ENCODE results near the gene RPRD2.

The RPRD2 gene

GRCh38 chr1:150422541-150422940, 58.6 kb downstream of the RPRD2 start:
- Histone ChIP-seq H3K27me3 (ENCODE audit: insufficient read depth, insufficient read length) (no peaks in the 10 kb centered on the region), H3K4me3 (ENCODE audit: insufficient read length, low read depth) (no peak overlapping the region), H3K9me3 (ENCODE audit: insufficient read depth, low read length) (no peaks in the 10 kb centered on the region), H3K36me3 (ENCODE audit: insufficient read depth, insufficient read length, low read length) (peaks cover 43% of the 10 kb centered on the region), H3K9ac (ENCODE audit: insufficient read length, low read depth) (no peak overlapping the region), H3K4me1 (ENCODE audit: insufficient read depth, insufficient read length) (no peaks in the 10 kb centered on the region)
- no peak for DNase-seq (ENCODE audit: low read depth, low spot score)
- TF ChIP-seq ZNF274 (IDR thresholded peaks at IDR 0.05; ENCODE audit: low read depth, low read length) (no peak), SUZ12 (IDR thresholded peaks at IDR 0.05; ENCODE audit: extremely low read depth, insufficient read depth, insufficient read length) (no peak), YY1 (IDR thresholded peaks at IDR 0.05; ENCODE audit: insufficient read depth, insufficient read length) (no peak)

GRCh38 chr1:150429805-150430204, 65.9 kb downstream of the RPRD2 start:
- Histone ChIP-seq H3K27me3 (ENCODE audit: insufficient read depth, insufficient read length) (no peaks in the 10 kb centered on the region), H3K9me3 (ENCODE audit: insufficient read depth, low read length) (no peaks in the 10 kb centered on the region), H3K4me3 (ENCODE audit: insufficient read length, low read depth) (no peak overlapping the region), H3K4me1 (ENCODE audit: insufficient read depth, insufficient read length) (no peaks in the 10 kb centered on the region), H3K36me3 (ENCODE audit: insufficient read depth, insufficient read length, low read length) (peaks cover 7% of the 10 kb centered on the region), H3K9ac (ENCODE audit: insufficient read length, low read depth) (no peak overlapping the region)
- TF ChIP-seq SUZ12 (IDR thresholded peaks at IDR 0.05; ENCODE audit: extremely low read depth, insufficient read depth, insufficient read length) (no peak), YY1 (IDR thresholded peaks at IDR 0.05; ENCODE audit: insufficient read depth, insufficient read length) (no peak), ZNF274 (IDR thresholded peaks at IDR 0.05; ENCODE audit: low read depth, low read length) (no peak)
- no peak for DNase-seq (ENCODE audit: low read depth, low spot score)

- TF ChIP-seq SUZ12 (IDR thresholded peaks at IDR 0.05; ENCODE audit: extremely low read depth, insufficient read depth, insufficient read length) (no peak), ZNF274 (IDR thresholded peaks at IDR 0.05; ENCODE audit: low read depth, low read length) (no peak), YY1 (IDR thresholded peaks at IDR 0.05; ENCODE audit: insufficient read depth, insufficient read length) (no peak)
- H3K36me3 ChIP-seq (ENCODE audit: insufficient read depth, insufficient read length, low read length) = peaks cover 43% of the 10 kb centered on the region
- H3K9ac ChIP-seq (ENCODE audit: insufficient read length, low read depth) = no peak overlapping the region
Observed at GRCh38 chr1:150441121-150441520, 77.2 kb downstream of the RPRD2 start.

GRCh38 chr1:150444232-150444631, 80.3 kb downstream of the RPRD2 start:
- peaks cover 72% of the 10 kb centered on the region for H3K36me3 ChIP-seq (ENCODE audit: insufficient read depth, insufficient read length, low read length)
- no peak overlapping the region for H3K4me3 ChIP-seq (ENCODE audit: insufficient read length, low read depth)

More at GRCh38 chr1:150441121-150441520, 77.2 kb downstream of the RPRD2 start:
- H3K9me3 ChIP-seq (ENCODE audit: insufficient read depth, low read length) = no peaks in the 10 kb centered on the region
- H3K4me1 ChIP-seq (ENCODE audit: insufficient read depth, insufficient read length) = no peaks in the 10 kb centered on the region
- no peaks in the 10 kb centered on the region for H3K27me3 ChIP-seq (ENCODE audit: insufficient read depth, insufficient read length)
- H3K4me3 ChIP-seq (ENCODE audit: insufficient read length, low read depth) = no peak overlapping the region
- no peak for DNase-seq (ENCODE audit: low read depth, low spot score)

GRCh38 chr1:150456146-150456647, 92.2 kb downstream of the RPRD2 start:
- Histone ChIP-seq H3K9ac (ENCODE audit: insufficient read length, low read depth) (no peak overlapping the region), H3K4me3 (ENCODE audit: insufficient read length, low read depth) (no peak overlapping the region), H3K36me3 (ENCODE audit: insufficient read depth, insufficient read length, low read length) (peaks cover 60% of the 10 kb centered on the region), H3K9me3 (ENCODE audit: insufficient read depth, low read length) (no peaks in the 10 kb centered on the region), H3K4me1 (ENCODE audit: insufficient read depth, insufficient read length) (no peaks in the 10 kb centered on the region), H3K27me3 (ENCODE audit: insufficient read depth, insufficient read length) (no peaks in the 10 kb centered on the region)
- DNase-seq (ENCODE audit: low read depth, low spot score) = no peak
- TF ChIP-seq YY1 (IDR thresholded peaks at IDR 0.05; ENCODE audit: insufficient read depth, insufficient read length) (no peak), SUZ12 (IDR thresholded peaks at IDR 0.05; ENCODE audit: extremely low read depth, insufficient read depth, insufficient read length) (no peak), ZNF274 (IDR thresholded peaks at IDR 0.05; ENCODE audit: low read depth, low read length) (no peak)

More at GRCh38 chr1:150444232-150444631, 80.3 kb downstream of the RPRD2 start:
- TF ChIP-seq YY1 (IDR thresholded peaks at IDR 0.05; ENCODE audit: insufficient read depth, insufficient read length) (no peak), SUZ12 (IDR thresholded peaks at IDR 0.05; ENCODE audit: extremely low read depth, insufficient read depth, insufficient read length) (no peak), ZNF274 (IDR thresholded peaks at IDR 0.05; ENCODE audit: low read depth, low read length) (no peak)
- Histone ChIP-seq H3K9me3 (ENCODE audit: insufficient read depth, low read length) (no peaks in the 10 kb centered on the region), H3K27me3 (ENCODE audit: insufficient read depth, insufficient read length) (no peaks in the 10 kb centered on the region), H3K9ac (ENCODE audit: insufficient read length, low read depth) (no peak overlapping the region), H3K4me1 (ENCODE audit: insufficient read depth, insufficient read length) (no peaks in the 10 kb centered on the region)
- no peak for DNase-seq (ENCODE audit: low read depth, low spot score)

- TF ChIP-seq SUZ12 (IDR thresholded peaks at IDR 0.05; ENCODE audit: extremely low read depth, insufficient read depth, insufficient read length) (no peak), ZNF274 (IDR thresholded peaks at IDR 0.05; ENCODE audit: low read depth, low read length) (no peak), YY1 (IDR thresholded peaks at IDR 0.05; ENCODE audit: insufficient read depth, insufficient read length) (no peak)
- Histone ChIP-seq H3K4me3 (ENCODE audit: insufficient read length, low read depth) (no peak overlapping the region), H3K27me3 (ENCODE audit: insufficient read depth, insufficient read length) (no peaks in the 10 kb centered on the region), H3K9me3 (ENCODE audit: insufficient read depth, low read length) (no peaks in the 10 kb centered on the region), H3K4me1 (ENCODE audit: insufficient read depth, insufficient read length) (no peaks in the 10 kb centered on the region), H3K36me3 (ENCODE audit: insufficient read depth, insufficient read length, low read length) (peaks cover 75% of the 10 kb centered on the region), H3K9ac (ENCODE audit: insufficient read length, low read depth) (no peak overlapping the region)
- peak; percentile 68 for DNase-seq (ENCODE audit: low read depth, low spot score)
Observed at GRCh38 chr1:150464422-150464826, 100.5 kb downstream of the RPRD2 start.

GRCh38 chr1:150466964-150467363, 103.0 kb downstream of the RPRD2 start:
- H3K9ac ChIP-seq (ENCODE audit: insufficient read length, low read depth) = no peak overlapping the region
- DNase-seq (ENCODE audit: low read depth, low spot score) = no peak
- no peak overlapping the region for H3K4me3 ChIP-seq (ENCODE audit: insufficient read length, low read depth)
- H3K27me3 ChIP-seq (ENCODE audit: insufficient read depth, insufficient read length) = no peaks in the 10 kb centered on the region
- peaks cover 72% of the 10 kb centered on the region for H3K36me3 ChIP-seq (ENCODE audit: insufficient read depth, insufficient read length, low read length)
- TF ChIP-seq SUZ12 (IDR thresholded peaks at IDR 0.05; ENCODE audit: extremely low read depth, insufficient read depth, insufficient read length) = no peak
- TF ChIP-seq ZNF274 (IDR thresholded peaks at IDR 0.05; ENCODE audit: low read depth, low read length) = no peak
- no peak for TF ChIP-seq YY1 (IDR thresholded peaks at IDR 0.05; ENCODE audit: insufficient read depth, insufficient read length)
- H3K4me1 ChIP-seq (ENCODE audit: insufficient read depth, insufficient read length) = peaks cover 2% of the 10 kb centered on the region
- no peaks in the 10 kb centered on the region for H3K9me3 ChIP-seq (ENCODE audit: insufficient read depth, low read length)
